ENCODE measurements around the gene ZDHHC8. TPM values are rescaled to one million over a fixed set of nuclear protein-coding genes. Genes with fewer than 3 reads are reported as not detected.

The ZDHHC8 gene, protein sequence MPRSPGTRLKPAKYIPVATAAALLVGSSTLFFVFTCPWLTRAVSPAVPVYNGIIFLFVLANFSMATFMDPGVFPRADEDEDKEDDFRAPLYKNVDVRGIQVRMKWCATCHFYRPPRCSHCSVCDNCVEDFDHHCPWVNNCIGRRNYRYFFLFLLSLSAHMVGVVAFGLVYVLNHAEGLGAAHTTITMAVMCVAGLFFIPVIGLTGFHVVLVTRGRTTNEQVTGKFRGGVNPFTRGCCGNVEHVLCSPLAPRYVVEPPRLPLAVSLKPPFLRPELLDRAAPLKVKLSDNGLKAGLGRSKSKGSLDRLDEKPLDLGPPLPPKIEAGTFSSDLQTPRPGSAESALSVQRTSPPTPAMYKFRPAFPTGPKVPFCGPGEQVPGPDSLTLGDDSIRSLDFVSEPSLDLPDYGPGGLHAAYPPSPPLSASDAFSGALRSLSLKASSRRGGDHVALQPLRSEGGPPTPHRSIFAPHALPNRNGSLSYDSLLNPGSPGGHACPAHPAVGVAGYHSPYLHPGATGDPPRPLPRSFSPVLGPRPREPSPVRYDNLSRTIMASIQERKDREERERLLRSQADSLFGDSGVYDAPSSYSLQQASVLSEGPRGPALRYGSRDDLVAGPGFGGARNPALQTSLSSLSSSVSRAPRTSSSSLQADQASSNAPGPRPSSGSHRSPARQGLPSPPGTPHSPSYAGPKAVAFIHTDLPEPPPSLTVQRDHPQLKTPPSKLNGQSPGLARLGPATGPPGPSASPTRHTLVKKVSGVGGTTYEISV
- 10 to 100 TPM; 26.0 to 64.2 (median 34.9) TPM for total RNA-seq

DNA sequence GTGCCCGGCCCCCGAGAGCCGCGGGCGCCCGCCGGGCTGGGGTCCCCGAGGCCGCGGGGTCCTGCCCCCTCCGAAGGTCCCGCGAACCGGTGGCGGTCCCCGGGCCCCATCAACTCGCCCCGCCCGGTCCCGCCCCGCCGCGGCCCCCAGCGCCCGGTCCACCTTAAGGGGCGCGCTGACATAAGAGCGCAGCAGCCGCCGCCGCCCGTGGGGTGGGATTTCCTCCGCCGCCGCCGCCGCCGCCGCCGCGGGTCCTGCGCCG is at the start of gene ZDHHC8:
Gene ZDHHC8 (plus strand): TSS at position 208 of the 262 bp plus-strand sequence. CDS start 144 bp downstream, outside the sequence.
- H3K27me3 ChIP-seq = no peaks in the 10 kb centered on the region
- DNase-seq (ENCODE audit: low spot score in 2 of 2) = no peak
- H3K36me3 ChIP-seq = peaks cover 11% of the 10 kb centered on the region
- H3K9me3 ChIP-seq = no peaks in the 10 kb centered on the region
- H3K27ac ChIP-seq = peak within 1 kb of the TSS; percentile 91
- no peak for TF ChIP-seq POLR2A (IDR thresholded peaks at IDR 0.05)
- TF ChIP-seq, protein P1, sequence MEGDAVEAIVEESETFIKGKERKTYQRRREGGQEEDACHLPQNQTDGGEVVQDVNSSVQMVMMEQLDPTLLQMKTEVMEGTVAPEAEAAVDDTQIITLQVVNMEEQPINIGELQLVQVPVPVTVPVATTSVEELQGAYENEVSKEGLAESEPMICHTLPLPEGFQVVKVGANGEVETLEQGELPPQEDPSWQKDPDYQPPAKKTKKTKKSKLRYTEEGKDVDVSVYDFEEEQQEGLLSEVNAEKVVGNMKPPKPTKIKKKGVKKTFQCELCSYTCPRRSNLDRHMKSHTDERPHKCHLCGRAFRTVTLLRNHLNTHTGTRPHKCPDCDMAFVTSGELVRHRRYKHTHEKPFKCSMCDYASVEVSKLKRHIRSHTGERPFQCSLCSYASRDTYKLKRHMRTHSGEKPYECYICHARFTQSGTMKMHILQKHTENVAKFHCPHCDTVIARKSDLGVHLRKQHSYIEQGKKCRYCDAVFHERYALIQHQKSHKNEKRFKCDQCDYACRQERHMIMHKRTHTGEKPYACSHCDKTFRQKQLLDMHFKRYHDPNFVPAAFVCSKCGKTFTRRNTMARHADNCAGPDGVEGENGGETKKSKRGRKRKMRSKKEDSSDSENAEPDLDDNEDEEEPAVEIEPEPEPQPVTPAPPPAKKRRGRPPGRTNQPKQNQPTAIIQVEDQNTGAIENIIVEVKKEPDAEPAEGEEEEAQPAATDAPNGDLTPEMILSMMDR (IDR thresholded peaks at IDR 0.05) = no peak
- no peak for TF ChIP-seq EP300 (IDR thresholded peaks at IDR 0.05)
- no peak for TF ChIP-seq POLR2AphosphoS5 (IDR thresholded peaks at IDR 0.05)
- peak within 1 kb of the TSS; percentile 98 for H3K4me3 ChIP-seq
- WGBS = no CpG with 5 or more reads among the region's 43 CpGs
- peaks cover 56% of the 10 kb centered on the region for H3K4me1 ChIP-seq

DNA sequence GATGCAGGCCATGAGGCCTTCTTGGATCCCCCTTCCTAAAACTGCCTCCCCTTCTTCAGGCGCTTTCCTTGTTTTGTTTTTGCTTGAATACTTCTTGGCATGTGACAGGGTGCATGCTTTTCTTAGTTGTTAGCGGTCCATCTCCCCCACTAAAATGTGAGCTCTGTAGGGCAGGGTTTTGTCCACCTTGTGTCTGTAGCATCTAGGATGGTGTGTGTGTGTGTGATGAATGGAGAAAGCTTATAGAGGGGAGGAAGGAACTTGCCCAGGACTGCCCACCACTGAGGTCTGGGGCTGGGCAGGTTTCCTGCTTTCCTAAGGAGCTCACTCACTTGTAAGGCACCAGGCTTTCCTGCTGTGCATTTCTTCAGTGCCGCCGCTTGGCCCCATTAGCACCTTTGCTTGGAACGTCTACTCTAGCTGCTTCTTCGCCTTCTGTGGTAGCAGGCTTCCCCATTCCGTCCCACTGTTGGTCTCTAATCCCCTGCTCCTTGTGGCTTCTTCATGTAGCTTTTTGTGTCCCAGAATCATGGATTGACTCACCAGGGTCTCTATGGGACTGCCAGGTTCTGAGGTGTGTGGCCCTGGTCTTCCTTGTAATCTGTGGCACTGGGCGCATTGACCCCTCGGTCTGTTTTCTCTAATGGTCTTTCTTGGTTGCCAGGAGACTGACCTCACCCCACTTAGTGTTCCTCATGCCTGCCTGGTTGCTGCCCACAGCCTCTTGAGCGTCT is 48.3 kb upstream of the ZDHHC8 start:
- H3K9me3 ChIP-seq = no peaks in the 10 kb centered on the region
- TF ChIP-seq, protein P1 (IDR thresholded peaks at IDR 0.05) = no peak
- TF ChIP-seq EP300 (IDR thresholded peaks at IDR 0.05) (no peak), POLR2AphosphoS5 (IDR thresholded peaks at IDR 0.05) (no peak), POLR2A (IDR thresholded peaks at IDR 0.05) (no peak)

GRCh38 chr22:20083891-20084546 is 47.6 kb upstream of the ZDHHC8 start:
- Histone ChIP-seq H3K4me3 (no peak overlapping the region), H3K9me3 (no peaks in the 10 kb centered on the region), H3K4me1 (peaks cover 47% of the 10 kb centered on the region), H3K36me3 (peaks cover 36% of the 10 kb centered on the region), H3K27me3 (no peaks in the 10 kb centered on the region), H3K27ac (no peak overlapping the region)
- WGBS = 64% methylated on average over 10 of the region's 10 CpGs
- DNase-seq (ENCODE audit: low spot score in 2 of 2) = no peak
- TF ChIP-seq POLR2A (IDR thresholded peaks at IDR 0.05) = no peak
- TF ChIP-seq, protein P1 (IDR thresholded peaks at IDR 0.05) = no peak
- TF ChIP-seq EP300 (IDR thresholded peaks at IDR 0.05) = no peak
- TF ChIP-seq POLR2AphosphoS5 (IDR thresholded peaks at IDR 0.05) = no peak

More for the DNA sequence above, 48.3 kb upstream of the ZDHHC8 start:
- 82% methylated on average over 10 of the region's 10 CpGs for WGBS
- no peak overlapping the region for H3K4me3 ChIP-seq
- no peaks in the 10 kb centered on the region for H3K27me3 ChIP-seq
- peaks cover 29% of the 10 kb centered on the region for H3K36me3 ChIP-seq
- H3K4me1 ChIP-seq = peaks cover 48% of the 10 kb centered on the region
- DNase-seq (ENCODE audit: low spot score in 2 of 2) = no peak
- no peak overlapping the region for H3K27ac ChIP-seq

DNA sequence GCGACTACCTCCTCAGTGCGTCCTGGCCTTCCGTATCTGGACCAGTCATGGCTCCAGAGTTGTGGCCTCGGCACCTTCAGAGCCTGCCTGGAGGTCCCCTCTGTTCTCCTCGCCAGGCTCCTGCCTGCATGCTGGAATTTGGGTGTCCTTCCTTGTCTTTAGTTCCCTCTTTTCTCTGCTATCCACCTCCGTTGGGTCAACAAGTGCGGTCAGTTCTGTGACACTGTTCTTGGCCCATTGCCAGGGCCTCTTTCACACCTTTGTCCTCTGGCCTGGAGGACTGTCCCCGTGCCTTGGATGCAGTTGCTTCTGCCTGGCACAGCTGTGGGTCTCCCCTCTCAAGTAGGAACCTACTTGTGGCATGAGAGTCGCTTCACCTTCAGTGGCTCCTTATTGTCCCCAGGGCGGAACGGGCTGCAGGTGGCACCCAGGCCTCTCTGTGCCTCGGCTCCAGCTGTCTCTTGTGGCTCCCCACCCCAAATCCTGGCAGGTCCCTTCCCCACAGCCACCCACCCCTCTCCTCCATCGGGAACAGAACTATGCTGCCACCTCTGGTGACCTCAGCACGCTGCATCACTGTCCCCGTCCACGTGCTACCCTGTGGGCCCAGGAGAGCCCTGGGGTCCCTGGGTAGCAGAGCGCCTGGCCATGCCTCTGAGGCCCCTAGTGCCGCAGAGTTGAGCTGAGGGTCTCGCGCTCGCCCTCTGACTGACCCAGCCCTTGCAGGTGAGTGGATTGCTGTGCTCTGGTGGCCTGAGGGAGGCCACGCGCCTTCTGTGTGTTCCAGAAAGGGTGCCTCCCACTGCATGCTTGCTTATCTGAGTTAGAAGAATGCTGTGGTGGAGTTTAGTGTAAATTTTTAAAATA is 46.8 kb upstream of the ZDHHC8 start:
- TF ChIP-seq, protein P1 (IDR thresholded peaks at IDR 0.05) = peak in 1 of 2 donors; percentile 22
- no peak for TF ChIP-seq EP300 (IDR thresholded peaks at IDR 0.05)
- no peak for TF ChIP-seq POLR2A (IDR thresholded peaks at IDR 0.05)
- H3K27ac ChIP-seq = no peak overlapping the region
- peaks cover 42% of the 10 kb centered on the region for H3K4me1 ChIP-seq
- no peaks in the 10 kb centered on the region for H3K9me3 ChIP-seq
- no peak overlapping the region for H3K4me3 ChIP-seq
- peaks cover 43% of the 10 kb centered on the region for H3K36me3 ChIP-seq
- 74% methylated on average over 20 of the region's 23 CpGs for WGBS
- no peaks in the 10 kb centered on the region for H3K27me3 ChIP-seq
- DNase-seq (ENCODE audit: low spot score in 2 of 2) = no peak
